Vagina (tissue), 2 donors: Measurements from ENCODE around the gene USF2. TPM values are rescaled to one million over a fixed set of nuclear protein-coding genes. Genes with fewer than 3 reads are reported as not detected.

Experiments used
- DNase-seq, 2 donors: peaks; one replicate each; pipeline ENCODE4 v3.0.0-alpha.2; 2017; ENCODE audit errors: extremely low spot score in 2 of 2
- H3K27ac ChIP-seq: fragments of 200-600 bp; sonication (generic); one replicate; pipeline ENCODE4 v1.5.1; 2019
- H3K27me3 ChIP-seq: fragments of 200-600 bp; sonication (generic); one replicate; pipeline ENCODE4 v1.5.1; 2019
- H3K36me3 ChIP-seq, 2 donors: fragments of 200-600 bp; sonication (generic); one replicate each; pipeline ENCODE4 v1.5.1; 2017 to 2019
- H3K4me1 ChIP-seq: fragments of 200-600 bp; sonication (generic); one replicate; pipeline ENCODE4 v1.5.1; 2019
- H3K4me3 ChIP-seq, 2 donors: fragments of 200-600 bp; sonication (generic); 1 replicate in 1 of 2; 2 replicates in 1 of 2; pipeline ENCODE4 v1.5.1; 2016 to 2019
- H3K9me3 ChIP-seq: fragments of 200-600 bp; sonication (generic); one replicate; pipeline ENCODE4 v1.5.1; 2019
- POLR2A ChIP-seq, 2 donors: fragments of 450-650 bp; IDR thresholded peaks; one replicate each; pipeline ENCODE4 v1.6.1; 2017; ENCODE audit warnings: antibody characterized with exemption in 2 of 2, mild to moderate bottlenecking in 2 of 2, moderate library complexity in 2 of 2
- POLR2AphosphoS5 ChIP-seq, 2 donors: sonication (generic); formaldehyde crosslinking; IDR thresholded peaks; one replicate each; pipeline ENCODE4 v1.9.0; 2017; ENCODE audit warnings: antibody characterized with exemption in 2 of 2, mild to moderate bottlenecking in 2 of 2, low read depth in 1 of 2; ENCODE audit not compliant: insufficient read depth in 1 of 2
- intact Hi-C: fragments of 100-400 bp; cut with DNase I; formaldehyde crosslinking; loops from one replicate; pipeline ENCODE4 v1.15.1; 2023
- total RNA-seq: library from RNA; depleted of rRNA; stranded (reverse); fragments of >200 nt; gene quantifications from one replicate; pipeline ENCODE4 v1.2.3, GENCODE V29; 2016
- TF ChIP-seq, protein P1 (sequence below), 3 experiments: fragments of 450-650 bp in 2 of 3; fragments of 200-600 bp in 1 of 3; sonication (generic) in 1 of 3; IDR thresholded peaks; one replicate each; pipeline ENCODE4 v1.5.1; 2017 to 2019; ENCODE audit warnings: antibody characterized with exemption in 3 of 3, mild to moderate bottlenecking in 2 of 3, moderate library complexity in 2 of 3

Gene USF2
- total RNA-seq, 1 donor from 2014 or later: 95.5 TPM

DNA sequence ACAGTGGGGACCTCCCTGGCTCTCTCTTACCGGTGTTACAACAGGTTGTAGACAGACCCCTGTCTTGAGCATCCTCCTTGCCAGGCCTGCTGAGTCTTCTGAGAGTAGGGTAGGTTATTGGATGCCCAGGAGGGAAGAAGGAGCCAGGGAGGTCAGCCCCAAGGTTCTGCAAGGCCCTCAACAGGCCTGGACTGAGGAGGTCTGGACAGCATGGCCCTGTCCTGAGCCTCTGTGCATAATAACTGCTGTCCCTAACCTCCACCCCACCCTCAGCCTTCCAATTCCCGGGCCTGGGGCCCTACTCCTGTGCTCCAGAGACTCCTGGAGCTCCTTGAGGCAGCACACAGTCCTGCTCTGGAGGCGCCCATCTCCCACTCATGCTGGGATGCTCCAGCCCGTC lies 60.6 kb downstream of the USF2 start:
- Histone ChIP-seq H3K36me3 (no peaks in the 10 kb centered on the region), H3K9me3 (no peaks in the 10 kb centered on the region), H3K27me3 (no peaks in the 10 kb centered on the region), H3K4me1 (no peaks in the 10 kb centered on the region), H3K27ac (no peak overlapping the region), H3K4me3 (no peak overlapping the region)
- no peak for DNase-seq
- TF ChIP-seq, protein P1, sequence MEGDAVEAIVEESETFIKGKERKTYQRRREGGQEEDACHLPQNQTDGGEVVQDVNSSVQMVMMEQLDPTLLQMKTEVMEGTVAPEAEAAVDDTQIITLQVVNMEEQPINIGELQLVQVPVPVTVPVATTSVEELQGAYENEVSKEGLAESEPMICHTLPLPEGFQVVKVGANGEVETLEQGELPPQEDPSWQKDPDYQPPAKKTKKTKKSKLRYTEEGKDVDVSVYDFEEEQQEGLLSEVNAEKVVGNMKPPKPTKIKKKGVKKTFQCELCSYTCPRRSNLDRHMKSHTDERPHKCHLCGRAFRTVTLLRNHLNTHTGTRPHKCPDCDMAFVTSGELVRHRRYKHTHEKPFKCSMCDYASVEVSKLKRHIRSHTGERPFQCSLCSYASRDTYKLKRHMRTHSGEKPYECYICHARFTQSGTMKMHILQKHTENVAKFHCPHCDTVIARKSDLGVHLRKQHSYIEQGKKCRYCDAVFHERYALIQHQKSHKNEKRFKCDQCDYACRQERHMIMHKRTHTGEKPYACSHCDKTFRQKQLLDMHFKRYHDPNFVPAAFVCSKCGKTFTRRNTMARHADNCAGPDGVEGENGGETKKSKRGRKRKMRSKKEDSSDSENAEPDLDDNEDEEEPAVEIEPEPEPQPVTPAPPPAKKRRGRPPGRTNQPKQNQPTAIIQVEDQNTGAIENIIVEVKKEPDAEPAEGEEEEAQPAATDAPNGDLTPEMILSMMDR (IDR thresholded peaks at IDR 0.05): no peak
- TF ChIP-seq POLR2AphosphoS5 (IDR thresholded peaks at IDR 0.05; ENCODE audit: insufficient read depth in 1 of 2, low read depth in 1 of 2) (no peak), POLR2A (IDR thresholded peaks at IDR 0.05) (no peak)
- intact Hi-C loops: no loop called here

Other genes with a start within 250 kb of the USF2 start
- 8.6 TPM for gene SCN1B, start 238.5 kb upstream of the USF2 start, total RNA-seq
- not detected for gene HPN, start 227.2 kb upstream of the USF2 start, total RNA-seq
- gene FXYD3, start 153.1 kb upstream of the USF2 start, total RNA-seq: 788 TPM
- gene LGI4, start 133.9 kb upstream of the USF2 start, total RNA-seq: 32.9 TPM
- 135 TPM for gene FXYD1, start 130.1 kb upstream of the USF2 start, total RNA-seq
- 3.4 TPM for gene FXYD7, start 125.7 kb upstream of the USF2 start, total RNA-seq
- 144 TPM for gene FXYD5, start 114.2 kb upstream of the USF2 start, total RNA-seq
- not detected for gene FAM187B, start 40.2 kb upstream of the USF2 start, total RNA-seq
- gene LSR, start 20.0 kb upstream of the USF2 start, total RNA-seq: 32.9 TPM
- gene HAMP, start 13.6 kb downstream of the USF2 start, total RNA-seq: not detected
- not detected for gene MAG, start 23.2 kb downstream of the USF2 start, total RNA-seq
- gene CD22, start 60.2 kb downstream of the USF2 start, total RNA-seq: 7.6 TPM
- not detected for gene FFAR1, start 78.9 kb downstream of the USF2 start, total RNA-seq
- gene FFAR3, start 89.5 kb downstream of the USF2 start, total RNA-seq: not detected
- gene GPR42, start 102.1 kb downstream of the USF2 start, total RNA-seq: not detected
- not detected for gene FFAR2, start 179.3 kb downstream of the USF2 start, total RNA-seq
- 687 TPM for gene KRTDAP, start 221.5 kb downstream of the USF2 start, total RNA-seq
- 237 TPM for gene DMKN, start 244.7 kb downstream of the USF2 start, total RNA-seq